GM18505 (cell line): ENCODE data around the gene MIS18A.
A peak's percentile ranks its signal among the peaks of the same experiment; 100 is the strongest.
"Not testable (repeated sequence)": the region's sequence is repeated elsewhere in the genome, so short reads cannot be mapped to it uniquely, and the experiment has no call there.

Source experiments
- ATAC-seq: cut with Tn5 transposase; IDR thresholded peaks from one replicate; pipeline ENCODE4 v1.9.1; 2021; ENCODE audit not compliant: unreplicated experiment
- POLR2A ChIP-seq: IDR thresholded peaks from 4 replicates; pipeline ENCODE4 v1.6.1; 2011; ENCODE audit warnings: borderline replicate concordance; ENCODE audit not compliant: insufficient read depth, insufficient read length; ENCODE audit errors: extremely low read depth

Gene MIS18A

GRCh38 chr21:32298658-32299081 lies 19.8 kb upstream of the MIS18A start, which contains the start of gene MRAP:
Gene MRAP, plus strand, starts transcription at chr21:32298855. Its CDS starts 117 bp downstream, at chr21:32298972.
- ATAC-seq: no peak
- no peak for TF ChIP-seq POLR2A

GRCh38 chr21:32298148-32298559 lies 19.3 kb upstream of the MIS18A start:
- no peak for ATAC-seq
- no peak for TF ChIP-seq POLR2A

- TF ChIP-seq POLR2A: no peak
- no peak for ATAC-seq
Observed at GRCh38 chr21:32297449-32297848, 18.6 kb upstream of the MIS18A start.

- ATAC-seq: no peak
- TF ChIP-seq POLR2A: no peak
Observed at GRCh38 chr21:32285476-32285875, 6.6 kb upstream of the MIS18A start.

GRCh38 chr21:32282992-32283391 lies 4.1 kb upstream of the MIS18A start:
- no peak for ATAC-seq
- TF ChIP-seq POLR2A: no peak

- no peak for TF ChIP-seq POLR2A
- ATAC-seq: no peak
Observed at GRCh38 chr21:32281531-32281930, 2.7 kb upstream of the MIS18A start.

- peak; percentile 18 for ATAC-seq
- TF ChIP-seq POLR2A: no peak
Observed at GRCh38 chr21:32279377-32279680, 480 bp upstream of the MIS18A start.

GRCh38 chr21:32278103-32278502 lies 746 bp downstream of the MIS18A start:
- no peak for TF ChIP-seq POLR2A
- ATAC-seq: no peak

GRCh38 chr21:32276671-32277070 lies 2.2 kb downstream of the MIS18A start:
- TF ChIP-seq POLR2A: no peak
- no peak for ATAC-seq

- no peak for TF ChIP-seq POLR2A
- no peak for ATAC-seq
Observed at GRCh38 chr21:32270748-32271147, 8.1 kb downstream of the MIS18A start.

- ATAC-seq: not testable (repeated sequence)
Observed at GRCh38 chr21:32265321-32265720, 13.5 kb downstream of the MIS18A start.

GRCh38 chr21:32261929-32262328 lies 16.9 kb downstream of the MIS18A start:
- no peak for ATAC-seq
- TF ChIP-seq POLR2A: no peak

GRCh38 chr21:32260130-32260529 lies 18.7 kb downstream of the MIS18A start:
- no peak for TF ChIP-seq POLR2A

GRCh38 chr21:32258786-32259048 lies 20.1 kb downstream of the MIS18A start:
- ATAC-seq: not testable (repeated sequence)

More at GRCh38 chr21:32260130-32260529, 18.7 kb downstream of the MIS18A start:
- no peak for ATAC-seq

GRCh38 chr21:32257962-32258785 lies 20.7 kb downstream of the MIS18A start:
- ATAC-seq: no peak
- TF ChIP-seq POLR2A: no peak
